ENCODE data around the gene VWC2.

DNA sequence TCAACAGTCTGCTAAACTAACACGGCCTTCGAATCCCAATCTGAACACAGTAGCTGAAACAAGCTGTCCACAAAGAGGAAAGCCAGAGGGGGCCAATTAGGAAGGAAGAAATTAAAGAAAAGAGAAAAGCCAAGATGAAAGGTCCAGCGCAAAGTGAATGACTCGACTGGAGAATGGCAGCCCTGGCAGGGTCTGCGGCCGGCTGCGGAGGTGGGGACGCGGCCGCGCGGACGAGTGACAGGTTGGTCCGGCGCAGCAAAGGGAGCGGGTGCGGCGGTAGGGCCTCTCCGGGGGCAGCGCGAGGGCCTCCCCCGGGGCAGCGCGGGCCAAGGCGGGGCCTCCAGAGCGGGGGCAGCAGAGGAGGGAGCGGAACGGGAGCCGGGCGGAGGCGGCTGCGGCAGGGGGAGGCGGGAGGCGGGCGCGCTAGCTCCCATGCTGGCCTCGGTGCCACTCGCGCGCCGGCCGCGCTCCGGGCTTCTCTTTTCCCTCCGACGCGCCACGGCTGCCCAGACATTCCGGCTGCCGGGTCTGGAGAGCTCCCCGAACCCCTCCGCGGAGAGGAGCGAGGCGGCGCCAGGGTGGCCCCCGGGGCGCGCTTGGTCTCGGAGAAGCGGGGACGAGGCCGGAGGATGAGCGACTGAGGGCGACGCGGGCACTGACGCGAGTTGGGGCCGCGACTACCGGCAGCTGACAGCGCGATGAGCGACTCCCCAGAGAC lies at the start of gene VWC2:
- TF ChIP-seq CTCF (conservative IDR thresholded peaks at IDR 0.05 in 1 of 2, IDR thresholded peaks at IDR 0.05 in 1 of 2; ENCODE audit: low read depth in 1 of 2, low read length in 2 of 2) (no peak), EZH2 (IDR thresholded peaks at IDR 0.05; ENCODE audit: low read length, missing control alignments) (peak; percentile 31)
